ENCODE measurements around the gene SIDT2.

The SIDT2 gene

DNA sequence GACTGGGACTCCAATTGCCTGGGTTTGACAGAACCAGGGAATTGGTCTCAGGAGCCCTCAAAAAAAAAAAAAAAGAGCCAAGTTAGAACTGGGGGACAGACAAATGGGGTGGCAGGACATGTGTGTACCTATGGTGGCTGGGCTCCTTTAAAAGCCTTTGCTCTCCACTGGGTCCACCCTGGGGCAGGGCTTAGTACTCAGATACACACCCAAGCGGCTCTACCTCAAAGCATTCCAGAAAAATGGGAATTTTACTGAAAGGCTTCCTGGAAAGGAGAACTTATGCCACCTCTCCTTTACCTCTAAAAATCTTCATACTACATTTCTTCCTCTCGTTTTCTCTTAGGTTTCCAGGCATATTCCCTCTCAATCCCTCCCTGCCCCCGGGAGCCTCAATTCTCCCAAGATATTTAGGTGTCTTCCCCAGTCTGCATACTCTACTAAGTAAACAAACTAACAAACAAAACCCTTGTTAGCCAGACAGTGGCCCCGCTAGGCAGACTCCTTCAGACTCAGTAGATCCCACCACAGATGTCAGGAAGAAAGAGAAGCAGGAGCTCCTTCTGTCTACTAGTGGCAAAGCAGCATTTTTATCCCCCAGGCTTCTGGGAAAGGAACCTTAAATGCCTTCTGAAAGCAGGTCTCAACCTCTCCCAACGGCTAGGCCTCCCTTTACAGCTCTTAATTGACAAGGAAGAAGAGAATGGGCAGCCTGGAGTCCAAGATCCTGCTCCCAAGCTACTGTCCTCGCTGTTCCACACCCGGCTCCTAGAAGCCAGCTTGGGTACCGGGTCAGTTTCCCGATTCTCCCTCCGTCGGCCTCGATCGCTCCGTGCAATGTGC lies 52.7 kb downstream of the SIDT2 start:
- H3K4me3 Mint-ChIP-seq: peak overlapping the region; percentile 98
- peaks cover 46% of the 10 kb centered on the region for H3K4me1 Mint-ChIP-seq
- peaks cover 9% of the 10 kb centered on the region for H3K36me3 Mint-ChIP-seq (ENCODE audit: low read depth)
- peak overlapping the region; percentile 64 for H3K27ac Mint-ChIP-seq
- H3K9me3 Mint-ChIP-seq: no peaks in the 10 kb centered on the region
- no peaks in the 10 kb centered on the region for H3K27me3 Mint-ChIP-seq (ENCODE audit: low read depth, poor library complexity)
- TF ChIP-seq CTCF (IDR thresholded peaks at IDR 0.05): no peak
- DNase-seq: no peak

GRCh38 chr11:117231842-117232091 lies 53.2 kb downstream of the SIDT2 start, which contains the start of gene PCSK7:
Gene PCSK7, minus strand, starts transcription at chr11:117232073. Its CDS starts 2,229 bp downstream, at chr11:117229844.
- Mint-ChIP-seq H3K9me3 (no peaks in the 10 kb centered on the region), H3K27me3 (ENCODE audit: low read depth, poor library complexity) (no peaks in the 10 kb centered on the region), H3K27ac (peak within 1 kb of the TSS; percentile 99), H3K36me3 (ENCODE audit: low read depth) (peaks cover 11% of the 10 kb centered on the region), H3K4me3 (peak within 1 kb of the TSS; percentile 98), H3K4me1 (peaks cover 40% of the 10 kb centered on the region)
- TF ChIP-seq CTCF (IDR thresholded peaks at IDR 0.05): no peak
- peak; percentile 80 for DNase-seq

GRCh38 chr11:117232092-117232878 lies 53.7 kb downstream of the SIDT2 start, which contains the start of gene RNF214:
Gene RNF214, plus strand, starts transcription at chr11:117232671. Its CDS starts 1,602 bp downstream, at chr11:117234273.
- peaks cover 40% of the 10 kb centered on the region for H3K4me1 Mint-ChIP-seq
- H3K36me3 Mint-ChIP-seq (ENCODE audit: low read depth): peaks cover 12% of the 10 kb centered on the region
- TF ChIP-seq CTCF (IDR thresholded peaks at IDR 0.05): peak; percentile 63
- H3K27ac Mint-ChIP-seq: peak within 1 kb of the TSS; percentile 99
- no peaks in the 10 kb centered on the region for H3K9me3 Mint-ChIP-seq
- no peaks in the 10 kb centered on the region for H3K27me3 Mint-ChIP-seq (ENCODE audit: low read depth, poor library complexity)
- peak within 1 kb of the TSS; percentile 98 for H3K4me3 Mint-ChIP-seq
- peak; percentile 80 for DNase-seq

DNA sequence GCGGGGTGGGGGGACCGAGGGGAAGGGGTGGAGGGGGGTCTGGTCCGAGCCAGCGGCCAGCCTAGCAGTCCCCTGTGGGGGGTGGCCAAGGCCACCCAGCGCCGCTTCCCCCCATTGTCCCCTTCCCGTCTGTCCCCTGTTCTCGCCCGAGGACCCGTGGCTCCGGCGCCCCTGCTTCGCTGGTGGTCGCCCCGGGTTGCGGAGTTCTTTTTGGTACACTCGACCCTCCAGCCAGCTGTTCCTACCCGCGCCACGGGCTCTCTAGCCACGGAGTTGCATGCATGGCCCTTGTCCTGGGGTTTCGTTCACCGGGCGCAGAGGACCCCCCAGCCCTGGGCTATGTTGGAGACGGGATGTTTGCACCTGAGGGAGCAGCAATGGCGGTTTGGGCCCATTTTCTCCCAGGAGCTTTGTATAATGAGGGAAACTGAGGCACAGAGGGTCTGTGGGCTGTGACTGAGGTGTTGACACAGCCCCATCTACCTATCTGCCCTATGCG lies 54.4 kb downstream of the SIDT2 start:
- peaks cover 40% of the 10 kb centered on the region for H3K4me1 Mint-ChIP-seq
- peak overlapping the region; percentile 91 for H3K4me3 Mint-ChIP-seq
- no peak for TF ChIP-seq CTCF (IDR thresholded peaks at IDR 0.05)
- H3K27me3 Mint-ChIP-seq (ENCODE audit: low read depth, poor library complexity): no peaks in the 10 kb centered on the region
- H3K27ac Mint-ChIP-seq: peak overlapping the region; percentile 72
- peak; percentile 66 for DNase-seq
- peaks cover 11% of the 10 kb centered on the region for H3K36me3 Mint-ChIP-seq (ENCODE audit: low read depth)
- no peaks in the 10 kb centered on the region for H3K9me3 Mint-ChIP-seq

DNA sequence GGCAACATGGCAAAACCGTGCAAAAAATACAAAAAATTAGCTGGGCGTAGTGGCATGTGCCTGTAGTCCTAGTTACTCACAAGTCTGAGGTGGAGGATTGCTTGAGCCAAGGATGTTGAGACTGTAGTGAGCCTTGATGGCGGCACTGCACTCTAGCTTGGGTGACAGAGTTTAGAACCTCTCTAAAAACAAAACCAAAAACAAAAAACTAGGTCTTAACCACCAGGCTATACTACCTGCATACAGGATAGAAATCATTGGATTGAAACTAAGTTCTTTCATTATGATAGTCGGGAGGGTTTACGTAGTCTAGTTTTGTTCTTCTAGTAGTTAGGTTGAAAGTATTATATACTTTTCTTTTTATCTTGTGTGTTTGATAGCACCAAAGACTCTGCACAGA lies 59.7 kb downstream of the SIDT2 start:
- Mint-ChIP-seq H3K27ac (no peak overlapping the region), H3K4me1 (peaks cover 13% of the 10 kb centered on the region), H3K4me3 (no peak overlapping the region), H3K36me3 (ENCODE audit: low read depth) (peaks cover 33% of the 10 kb centered on the region), H3K9me3 (no peaks in the 10 kb centered on the region), H3K27me3 (ENCODE audit: low read depth, poor library complexity) (no peaks in the 10 kb centered on the region)
- DNase-seq: no peak
- no peak for TF ChIP-seq CTCF (IDR thresholded peaks at IDR 0.05)

Data from nephron progenitor cell (in vitro differentiated cells).